ENCODE results near the gene APOBEC3G.
A peak's percentile ranks its signal among the peaks of the same experiment; 100 is the strongest.
"Not testable (repeated sequence)": the region's sequence is repeated elsewhere in the genome, so short reads cannot be mapped to it uniquely, and the experiment has no call there.

APOBEC3G gene

DNA sequence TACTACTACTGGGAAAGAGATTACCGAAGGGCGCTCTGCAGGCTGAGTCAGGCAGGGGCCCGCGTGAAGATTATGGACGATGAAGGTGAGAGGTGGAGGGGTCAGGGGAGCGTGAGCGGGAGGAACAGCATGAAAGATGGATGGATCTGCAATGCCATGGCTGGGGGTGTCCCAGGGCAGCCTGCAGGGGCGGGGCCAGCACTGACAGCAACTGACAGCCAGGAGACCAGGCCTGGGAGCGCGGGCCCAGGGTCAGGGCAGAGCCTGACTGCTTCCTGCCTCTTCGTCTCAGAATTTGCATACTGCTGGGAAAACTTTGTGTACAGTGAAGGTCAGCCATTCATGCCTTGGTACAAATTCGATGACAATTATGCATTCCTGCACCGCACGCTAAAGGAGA, 31.9 kb upstream of the APOBEC3G start:
- 82% methylated on average over 14 of the region's 14 CpGs for WGBS
- Histone ChIP-seq H3K23ac (ENCODE audit: low read length in 2 of 2) (peak overlapping the region in 1 of 2 experiments; percentile 59), H3K36me3 (ENCODE audit: control insufficient read depth in 1 of 2, insufficient read depth in 2 of 2, low read depth in 1 of 2, low read length in 2 of 2) (peaks cover 4 to 20% of the 10 kb centered on the region in 2 experiments), H3K4me1 (ENCODE audit: control insufficient read depth, insufficient read depth, low read depth, low read length) (peaks cover 15% of the 10 kb centered on the region)
- not testable (repeated sequence) for H3K18ac ChIP-seq (ENCODE audit: low read depth in 1 of 2, low read length in 2 of 2); H3K9ac ChIP-seq (ENCODE audit: low read length); H4K8ac ChIP-seq (ENCODE audit: low read length); H3K9me3 ChIP-seq (ENCODE audit: control insufficient read depth, low read length); H3K79me1 ChIP-seq (replicated peaks; ENCODE audit: low read length, poor library complexity, severe bottlenecking); H3K27ac ChIP-seq (ENCODE audit: low read length, poor library complexity, severe bottlenecking); H3K4ac ChIP-seq (ENCODE audit: low read depth in 1 of 2, low read length in 2 of 2); H2BK5ac ChIP-seq (ENCODE audit: low read depth, low read length, poor library complexity, severe bottlenecking); H4K91ac ChIP-seq (ENCODE audit: low read length); H3K4me2 ChIP-seq (ENCODE audit: low read length, poor library complexity, severe bottlenecking); H2BK120ac ChIP-seq (ENCODE audit: low read depth, low read length); H2BK15ac ChIP-seq (ENCODE audit: low read depth, poor library complexity, severe bottlenecking); H2BK12ac ChIP-seq (ENCODE audit: low read length in 2 of 2); H2AK5ac ChIP-seq (ENCODE audit: low read length, severe bottlenecking); H3K14ac ChIP-seq (ENCODE audit: low read length in 2 of 2); DNase-seq; H3K27me3 ChIP-seq (ENCODE audit: control insufficient read depth in 1 of 2, insufficient read depth in 1 of 2, low read length in 2 of 2); H2AFZ ChIP-seq (ENCODE audit: low read depth, low read length); H3K4me3 ChIP-seq (ENCODE audit: insufficient read depth in 1 of 2, low read depth in 1 of 2, low read length in 2 of 2)

DNA sequence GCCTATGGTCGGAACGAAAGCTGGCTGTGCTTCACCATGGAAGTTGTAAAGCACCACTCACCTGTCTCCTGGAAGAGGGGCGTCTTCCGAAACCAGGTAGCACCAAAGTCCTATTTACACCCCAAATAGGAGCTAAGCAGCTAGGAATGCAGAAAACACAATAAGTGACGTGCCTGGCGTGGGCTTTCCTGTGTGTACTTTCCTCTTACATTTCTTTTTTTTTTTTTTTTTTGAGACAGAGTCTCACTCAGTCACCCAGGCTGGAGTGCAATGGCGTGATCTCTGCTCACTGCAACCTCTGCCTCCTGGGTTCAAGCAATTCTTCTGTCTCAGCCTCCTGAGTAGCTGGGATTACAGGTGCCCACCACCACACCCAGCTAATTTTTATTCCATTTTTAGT, 27.6 kb upstream of the APOBEC3G start:
- H3K4me3 ChIP-seq (ENCODE audit: insufficient read depth in 1 of 2, low read depth in 1 of 2, low read length in 2 of 2); H3K4me1 ChIP-seq (ENCODE audit: control insufficient read depth, insufficient read depth, low read depth, low read length); DNase-seq: not testable (repeated sequence)

DNA sequence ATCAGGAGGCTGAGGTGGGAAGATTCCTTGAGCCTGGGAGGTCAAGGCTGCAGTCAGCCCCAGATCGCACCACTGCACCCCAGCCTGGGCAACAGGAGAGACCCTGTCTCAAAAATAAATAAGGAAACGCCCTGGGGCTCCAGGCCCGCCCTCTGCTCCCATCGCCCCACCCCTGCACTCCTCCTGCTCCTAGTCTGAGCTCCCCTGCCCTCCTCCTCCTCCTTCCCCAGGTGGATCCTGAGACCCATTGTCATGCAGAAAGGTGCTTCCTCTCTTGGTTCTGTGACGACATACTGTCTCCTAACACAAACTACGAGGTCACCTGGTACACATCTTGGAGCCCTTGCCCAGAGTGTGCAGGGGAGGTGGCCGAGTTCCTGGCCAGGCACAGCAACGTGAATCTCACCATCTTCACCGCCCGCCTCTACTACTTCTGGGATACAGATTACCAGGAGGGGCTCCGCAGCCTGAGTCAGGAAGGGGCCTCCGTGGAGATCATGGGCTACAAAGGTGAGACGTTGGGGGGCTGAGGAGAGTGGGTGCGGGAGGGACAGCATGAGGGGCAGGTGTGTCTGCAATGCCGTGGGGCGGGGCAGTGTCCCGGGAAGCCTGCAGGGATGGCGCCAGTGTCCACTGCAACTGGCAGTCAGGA, 25.1 kb upstream of the APOBEC3G start:
- H3K9me3 ChIP-seq (ENCODE audit: control insufficient read depth, low read length); H3K27ac ChIP-seq (ENCODE audit: low read length, poor library complexity, severe bottlenecking); H3K4me3 ChIP-seq (ENCODE audit: insufficient read depth in 1 of 2, low read depth in 1 of 2, low read length in 2 of 2); H3K4me2 ChIP-seq (ENCODE audit: low read length, poor library complexity, severe bottlenecking); H2BK15ac ChIP-seq (ENCODE audit: low read depth, poor library complexity, severe bottlenecking); H3K36me3 ChIP-seq (ENCODE audit: control insufficient read depth in 1 of 2, insufficient read depth in 2 of 2, low read depth in 1 of 2, low read length in 2 of 2); H2AK5ac ChIP-seq (ENCODE audit: low read length, severe bottlenecking); H2BK5ac ChIP-seq (ENCODE audit: low read depth, low read length, poor library complexity, severe bottlenecking); H3K4ac ChIP-seq (ENCODE audit: low read depth in 1 of 2, low read length in 2 of 2); H4K8ac ChIP-seq (ENCODE audit: low read length); H2BK120ac ChIP-seq (ENCODE audit: low read depth, low read length); H3K23ac ChIP-seq (ENCODE audit: low read length in 2 of 2); H2AFZ ChIP-seq (ENCODE audit: low read depth, low read length); H4K91ac ChIP-seq (ENCODE audit: low read length); H3K79me1 ChIP-seq (replicated peaks; ENCODE audit: low read length, poor library complexity, severe bottlenecking); H3K18ac ChIP-seq (ENCODE audit: low read depth in 1 of 2, low read length in 2 of 2); H2BK12ac ChIP-seq (ENCODE audit: low read length in 2 of 2); H3K14ac ChIP-seq (ENCODE audit: low read length in 2 of 2); H3K4me1 ChIP-seq (ENCODE audit: control insufficient read depth, insufficient read depth, low read depth, low read length); H3K9ac ChIP-seq (ENCODE audit: low read length); H3K27me3 ChIP-seq (ENCODE audit: control insufficient read depth in 1 of 2, insufficient read depth in 1 of 2, low read length in 2 of 2); DNase-seq: not testable (repeated sequence)
- WGBS, result 81% methylated on average over 14 of the region's 18 CpGs

More for the DNA sequence above, 27.6 kb upstream of the APOBEC3G start:
- not testable (repeated sequence) for H2AFZ ChIP-seq (ENCODE audit: low read depth, low read length); H3K9me3 ChIP-seq (ENCODE audit: control insufficient read depth, low read length); H2BK12ac ChIP-seq (ENCODE audit: low read length in 2 of 2); H2BK120ac ChIP-seq (ENCODE audit: low read depth, low read length); H2BK15ac ChIP-seq (ENCODE audit: low read depth, poor library complexity, severe bottlenecking); H4K8ac ChIP-seq (ENCODE audit: low read length); H3K18ac ChIP-seq (ENCODE audit: low read depth in 1 of 2, low read length in 2 of 2); H3K27me3 ChIP-seq (ENCODE audit: control insufficient read depth in 1 of 2, insufficient read depth in 1 of 2, low read length in 2 of 2); H4K91ac ChIP-seq (ENCODE audit: low read length); H3K4me2 ChIP-seq (ENCODE audit: low read length, poor library complexity, severe bottlenecking); H2AK5ac ChIP-seq (ENCODE audit: low read length, severe bottlenecking); H3K4ac ChIP-seq (ENCODE audit: low read depth in 1 of 2, low read length in 2 of 2); H3K27ac ChIP-seq (ENCODE audit: low read length, poor library complexity, severe bottlenecking); H3K23ac ChIP-seq (ENCODE audit: low read length in 2 of 2); H3K36me3 ChIP-seq (ENCODE audit: control insufficient read depth in 1 of 2, insufficient read depth in 2 of 2, low read depth in 1 of 2, low read length in 2 of 2); H3K9ac ChIP-seq (ENCODE audit: low read length); H3K79me1 ChIP-seq (replicated peaks; ENCODE audit: low read length, poor library complexity, severe bottlenecking); H3K14ac ChIP-seq (ENCODE audit: low read length in 2 of 2); H2BK5ac ChIP-seq (ENCODE audit: low read depth, low read length, poor library complexity, severe bottlenecking)
- WGBS, result 94% methylated on average over 7 of the region's 7 CpGs

DNA sequence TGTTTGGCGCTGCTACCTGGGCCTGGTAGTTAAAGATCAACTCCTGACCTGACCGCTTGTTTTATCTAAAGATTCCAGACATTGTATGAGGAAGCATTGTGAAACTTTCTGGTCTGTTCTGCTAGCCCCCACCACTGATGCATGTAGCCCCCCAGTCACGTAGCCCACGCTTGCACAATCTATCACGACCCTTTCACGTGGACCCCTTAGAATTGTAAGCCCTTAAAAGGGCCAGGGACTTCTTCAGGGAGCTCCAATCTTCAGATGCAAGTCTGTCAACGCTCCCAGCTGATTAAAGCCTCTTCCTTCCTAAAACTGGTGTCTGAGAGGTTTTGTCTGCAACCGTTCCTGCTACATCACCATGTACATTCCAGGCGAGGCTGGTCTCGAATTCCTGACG, 21.4 kb upstream of the APOBEC3G start:
- no peak overlapping the region for H2BK5ac ChIP-seq (ENCODE audit: low read depth, low read length, poor library complexity, severe bottlenecking)
- WGBS, result 91% methylated on average over 11 of the region's 11 CpGs
- H2BK12ac ChIP-seq (ENCODE audit: low read length in 2 of 2), result no peak overlapping the region
- peaks cover 17 to 19% of the 10 kb centered on the region in 2 experiments for H3K27me3 ChIP-seq (ENCODE audit: control insufficient read depth in 1 of 2, insufficient read depth in 1 of 2, low read length in 2 of 2)
- peaks cover 7% of the 10 kb centered on the region for H3K9me3 ChIP-seq (ENCODE audit: control insufficient read depth, low read length)
- no peaks in the 10 kb centered on the region for H3K4me1 ChIP-seq (ENCODE audit: control insufficient read depth, insufficient read depth, low read depth, low read length)
- no peak overlapping the region for H2AK5ac ChIP-seq (ENCODE audit: low read length, severe bottlenecking)
- no peak overlapping the region for H2BK15ac ChIP-seq (ENCODE audit: low read depth, poor library complexity, severe bottlenecking)
- H3K14ac ChIP-seq (ENCODE audit: low read length in 2 of 2), result no peak overlapping the region
- no peak overlapping the region for H2AFZ ChIP-seq (ENCODE audit: low read depth, low read length)
- H3K4ac ChIP-seq (ENCODE audit: low read depth in 1 of 2, low read length in 2 of 2), result no peak overlapping the region
- H2BK120ac ChIP-seq (ENCODE audit: low read depth, low read length), result no peak overlapping the region
- H3K9ac ChIP-seq (ENCODE audit: low read length), result no peak overlapping the region
- H3K27ac ChIP-seq (ENCODE audit: low read length, poor library complexity, severe bottlenecking), result no peak overlapping the region
- H3K18ac ChIP-seq (ENCODE audit: low read depth in 1 of 2, low read length in 2 of 2), result no peak overlapping the region
- no peak overlapping the region for H3K23ac ChIP-seq (ENCODE audit: low read length in 2 of 2)
- no peak overlapping the region for H3K4me2 ChIP-seq (ENCODE audit: low read length, poor library complexity, severe bottlenecking)
- H4K91ac ChIP-seq (ENCODE audit: low read length), result no peak overlapping the region
- H3K36me3 ChIP-seq (ENCODE audit: control insufficient read depth in 1 of 2, insufficient read depth in 2 of 2, low read depth in 1 of 2, low read length in 2 of 2), result no peaks in the 10 kb centered on the region
- H4K8ac ChIP-seq (ENCODE audit: low read length), result no peak overlapping the region
- DNase-seq, result no peak
- no peaks in the 10 kb centered on the region for H3K79me1 ChIP-seq (replicated peaks; ENCODE audit: low read length, poor library complexity, severe bottlenecking)
- H3K4me3 ChIP-seq (ENCODE audit: insufficient read depth in 1 of 2, low read depth in 1 of 2, low read length in 2 of 2), result no peak overlapping the region
